GM12878 (cell line): ENCODE results near the gene KLHL2. TPM values are rescaled to one million over a fixed set of nuclear protein-coding genes. Genes with fewer than 3 reads are reported as not detected.

Experiments
- BCL11A ChIP-seq: IDR thresholded peaks from 2 replicates; pipeline ENCODE4 v1.6.1; 2011; ENCODE audit warnings: low read depth, low read length
- EP300 ChIP-seq, 2 experiments: fragments of 150-350 bp in 1 of 2; IDR thresholded peaks; 2 replicates each; pipeline ENCODE4 v1.6.1; 2011 to 2012; ENCODE audit warnings: low read depth in 2 of 2, low read length in 2 of 2, borderline replicate concordance in 1 of 2, improper control_type of control experiment in 1 of 2, inconsistent platforms in 1 of 2; ENCODE audit not compliant: control insufficient read depth in 1 of 2
- FOXM1 ChIP-seq: IDR thresholded peaks from 2 replicates; pipeline ENCODE4 v1.6.1; 2012; ENCODE audit warnings: low read depth, mild to moderate bottlenecking, inconsistent platforms, low read length, moderate library complexity
- GABPA ChIP-seq: IDR thresholded peaks from 2 replicates; pipeline ENCODE4 v1.6.1; 2014; ENCODE audit warnings: antibody characterized with exemption, low read depth, mild to moderate bottlenecking, inconsistent platforms
- POLR2AphosphoS5 ChIP-seq: IDR thresholded peaks from 2 replicates; pipeline ENCODE4 v1.6.1; 2011; ENCODE audit warnings: mild to moderate bottlenecking, low read length, inconsistent platforms
- SP1 ChIP-seq: IDR thresholded peaks from one replicate; pipeline ENCODE4 v1.6.1; 2011; ENCODE audit warnings: low read depth, low read length
- polyA plus RNA-seq, 11 experiments: library from polyadenylated mRNA; depleted of rRNA in 4 of 11; unstranded in 6 of 11; stranded (reverse) in 5 of 11; fragments of >200 nt; fragmentation: Nextera tagmentation in 4 of 11; fragmentation: Illumina TruSeq in 1 of 11; extraction: Ambion mirVana in 4 of 11; extraction: Trizol in 1 of 11; gene quantifications; 1 replicate in 1 of 11; 2 replicates in 10 of 11; pipeline versions ENCODE4 v1.2.1 to v1.2.3, GENCODE V29; 2011 to 2016; ENCODE audit warnings: inconsistent platforms in 2 of 11, missing spikeins in 2 of 11, low read depth in 1 of 11
- total RNA-seq, 4 experiments: library from RNA; depleted of rRNA in 3 of 4; stranded (reverse); fragments of >200 nt in 3 of 4; fragmentation: Illumina TruSeq in 1 of 4; extraction: Trizol in 1 of 4; gene quantifications; 2 replicates each; pipeline versions ENCODE4 v1.2.1 to v1.2.3, GENCODE V29; 2013 to 2021
- TF ChIP-seq, protein P1 (sequence below): fragments of 150-350 bp; IDR thresholded peaks from 2 replicates; pipeline ENCODE4 v1.6.1; 2014; ENCODE audit warnings: mild to moderate bottlenecking, low read depth, low read length
- TF ChIP-seq, protein P2 (sequence below): fragments of 450-650 bp; IDR thresholded peaks from 2 replicates; pipeline ENCODE4 v1.6.1; 2017; ENCODE audit warnings: low read depth, mild to moderate bottlenecking, moderate library complexity
- TF ChIP-seq, protein P3 (sequence below): IDR thresholded peaks from 2 replicates; pipeline ENCODE4 v1.6.1; 2011; ENCODE audit warnings: low read depth, mild to moderate bottlenecking, low read length, moderate library complexity, borderline replicate concordance; ENCODE audit errors: extremely low read depth

KLHL2 gene
- total and polyA plus RNA-seq, 10 of the 15 experiments (the other 5 are each of a cell fraction or from before 2014, with no cell fraction given): 4.8 to 22.8 (median 12.9) TPM

DNA sequence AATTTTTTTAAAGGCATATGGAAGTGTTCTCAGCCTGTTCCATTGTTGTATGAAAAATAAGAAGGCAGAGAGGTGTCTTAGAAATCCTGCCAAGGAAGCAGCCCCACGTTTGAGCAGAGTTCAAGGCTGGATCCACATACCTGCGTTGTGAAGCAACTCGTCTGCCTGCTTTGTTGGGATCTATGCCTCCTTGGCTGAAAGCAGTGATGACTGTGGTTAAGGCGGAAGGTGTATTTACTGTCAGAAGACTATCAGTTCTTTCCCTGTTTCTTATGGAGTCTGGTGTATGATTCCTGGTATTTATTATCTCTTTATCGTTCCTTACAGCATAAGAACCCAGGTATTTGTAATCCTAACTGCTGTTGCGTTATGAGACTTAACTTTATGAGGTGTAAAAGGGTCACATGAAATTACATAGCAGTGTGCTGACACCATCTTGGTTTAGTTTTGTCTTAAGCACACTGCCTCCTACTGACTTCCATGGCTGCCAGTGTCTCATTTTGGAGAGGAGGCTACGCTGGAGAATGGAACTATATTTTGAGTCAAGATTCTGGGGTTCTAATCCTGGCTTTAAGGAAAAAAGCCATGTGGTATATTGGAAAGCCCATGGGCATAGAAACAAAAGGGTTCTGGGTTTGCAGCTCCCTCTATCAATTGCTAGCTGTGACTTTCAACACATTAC lies 117.0 kb downstream of the KLHL2 start (continued):
- no peak for TF ChIP-seq BCL11A
- TF ChIP-seq EP300 (IDR thresholded peaks at IDR 0.05; ENCODE audit: borderline replicate concordance in 1 of 2, control insufficient read depth in 1 of 2, low read depth in 2 of 2, low read length in 2 of 2): no peak
- no peak for TF ChIP-seq SP1
- no peak for TF ChIP-seq FOXM1
- TF ChIP-seq POLR2AphosphoS5: no peak
- TF ChIP-seq, protein P1, sequence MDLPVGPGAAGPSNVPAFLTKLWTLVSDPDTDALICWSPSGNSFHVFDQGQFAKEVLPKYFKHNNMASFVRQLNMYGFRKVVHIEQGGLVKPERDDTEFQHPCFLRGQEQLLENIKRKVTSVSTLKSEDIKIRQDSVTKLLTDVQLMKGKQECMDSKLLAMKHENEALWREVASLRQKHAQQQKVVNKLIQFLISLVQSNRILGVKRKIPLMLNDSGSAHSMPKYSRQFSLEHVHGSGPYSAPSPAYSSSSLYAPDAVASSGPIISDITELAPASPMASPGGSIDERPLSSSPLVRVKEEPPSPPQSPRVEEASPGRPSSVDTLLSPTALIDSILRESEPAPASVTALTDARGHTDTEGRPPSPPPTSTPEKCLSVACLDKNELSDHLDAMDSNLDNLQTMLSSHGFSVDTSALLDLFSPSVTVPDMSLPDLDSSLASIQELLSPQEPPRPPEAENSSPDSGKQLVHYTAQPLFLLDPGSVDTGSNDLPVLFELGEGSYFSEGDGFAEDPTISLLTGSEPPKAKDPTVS: no peak
- TF ChIP-seq GABPA: no peak
- TF ChIP-seq, protein P2, sequence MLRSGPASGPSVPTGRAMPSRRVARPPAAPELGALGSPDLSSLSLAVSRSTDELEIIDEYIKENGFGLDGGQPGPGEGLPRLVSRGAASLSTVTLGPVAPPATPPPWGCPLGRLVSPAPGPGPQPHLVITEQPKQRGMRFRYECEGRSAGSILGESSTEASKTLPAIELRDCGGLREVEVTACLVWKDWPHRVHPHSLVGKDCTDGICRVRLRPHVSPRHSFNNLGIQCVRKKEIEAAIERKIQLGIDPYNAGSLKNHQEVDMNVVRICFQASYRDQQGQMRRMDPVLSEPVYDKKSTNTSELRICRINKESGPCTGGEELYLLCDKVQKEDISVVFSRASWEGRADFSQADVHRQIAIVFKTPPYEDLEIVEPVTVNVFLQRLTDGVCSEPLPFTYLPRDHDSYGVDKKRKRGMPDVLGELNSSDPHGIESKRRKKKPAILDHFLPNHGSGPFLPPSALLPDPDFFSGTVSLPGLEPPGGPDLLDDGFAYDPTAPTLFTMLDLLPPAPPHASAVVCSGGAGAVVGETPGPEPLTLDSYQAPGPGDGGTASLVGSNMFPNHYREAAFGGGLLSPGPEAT: no peak
- TF ChIP-seq, protein P3, sequence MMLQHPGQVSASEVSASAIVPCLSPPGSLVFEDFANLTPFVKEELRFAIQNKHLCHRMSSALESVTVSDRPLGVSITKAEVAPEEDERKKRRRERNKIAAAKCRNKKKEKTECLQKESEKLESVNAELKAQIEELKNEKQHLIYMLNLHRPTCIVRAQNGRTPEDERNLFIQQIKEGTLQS: no peak
- TF ChIP-seq, all 136 proteins: peak for 0
